Liver (tissue), 3 donors: ENCODE results near the gene LYPD5.

Experiments used
- ATF3 ChIP-seq: IDR thresholded peaks from 2 replicates; pipeline ENCODE4 v1.6.1; 2016; ENCODE audit warnings: antibody characterized with exemption
- CTCF ChIP-seq: fragments of 150-350 bp; IDR thresholded peaks from 2 replicates; pipeline ENCODE4 v1.5.1; 2017; ENCODE audit warnings: improper control_type of control experiment, low read depth, low read length; ENCODE audit not compliant: missing input control
- FOXA1 ChIP-seq: IDR thresholded peaks from 2 replicates; pipeline ENCODE4 v1.6.1; 2016; ENCODE audit warnings: antibody characterized with exemption
- GABPA ChIP-seq, 2 donors: IDR thresholded peaks in 1 of 2; conservative IDR thresholded peaks in 1 of 2; 2 replicates each; pipeline ENCODE4 v1.6.1; 2016; ENCODE audit warnings: antibody characterized with exemption in 2 of 2, mild to moderate bottlenecking in 1 of 2, moderate library complexity in 1 of 2
- JUND ChIP-seq, 2 donors: IDR thresholded peaks; 2 replicates each; pipeline ENCODE4 v1.6.1; 2016; ENCODE audit warnings: antibody characterized with exemption in 2 of 2
- MAX ChIP-seq: IDR thresholded peaks from 2 replicates; pipeline ENCODE4 v1.6.1; 2016; ENCODE audit warnings: antibody characterized with exemption
- RAD21 ChIP-seq, 2 donors: IDR thresholded peaks; 2 replicates each; pipeline ENCODE4 v1.6.1; 2016; ENCODE audit warnings: antibody characterized with exemption in 2 of 2, mild to moderate bottlenecking in 2 of 2
- REST ChIP-seq: IDR thresholded peaks from 2 replicates; pipeline ENCODE4 v1.6.1; 2016; ENCODE audit warnings: antibody characterized with exemption, mild to moderate bottlenecking
- RXRA ChIP-seq, 2 donors: IDR thresholded peaks; 2 replicates each; pipeline ENCODE4 v1.6.1; 2017 to 2018; ENCODE audit warnings: antibody characterized with exemption in 2 of 2, mild to moderate bottlenecking in 1 of 2
- SP1 ChIP-seq: IDR thresholded peaks from 2 replicates; pipeline ENCODE4 v1.6.1; 2018; ENCODE audit warnings: antibody characterized with exemption, mild to moderate bottlenecking
- YY1 ChIP-seq: IDR thresholded peaks from 2 replicates; pipeline ENCODE4 v1.6.1; 2016; ENCODE audit warnings: antibody characterized with exemption, mild to moderate bottlenecking
- ZBTB33 ChIP-seq: IDR thresholded peaks from 2 replicates; pipeline ENCODE4 v1.6.1; 2016; ENCODE audit warnings: antibody characterized with exemption
- donor health status: healthy.
- donor health status: healthy.

GRCh38 chr19:43820884-43821215, 18.6 kb upstream of the LYPD5 start:
- TF ChIP-seq CTCF (no peak), FOXA1 (no peak), GABPA (IDR thresholded peaks at IDR 0.05 in 1 of 2, conservative IDR thresholded peaks at IDR 0.05 in 1 of 2) (no peak), ATF3 (no peak), JUND (IDR thresholded peaks at IDR 0.05) (no peak), YY1 (no peak), MAX (no peak), RAD21 (IDR thresholded peaks at IDR 0.05) (no peak), SP1 (no peak), ZBTB33 (no peak), RXRA (IDR thresholded peaks at IDR 0.05) (no peak), REST (no peak)
